ENCODE measurements around the gene SLC22A3. TPM values are rescaled to one million over a fixed set of nuclear protein-coding genes. Genes with fewer than 3 reads are reported as not detected.

Gene SLC22A3
- total and polyA plus RNA-seq, 2 of the 13 experiments (the other 11 are each of a cell fraction or from before 2014, with no cell fraction given) = 12.0 to 31.5 TPM

- TF ChIP-seq TERF1 (CRISPR knock-in tag; IDR thresholded peaks at IDR 0.05) (no peak), ZNF83 (CRISPR knock-in tag; IDR thresholded peaks at IDR 0.05; ENCODE audit: borderline replicate concordance) (no peak), TBL1XR1 (IDR thresholded peaks at IDR 0.05; ENCODE audit: borderline replicate concordance, low read length, partially characterized antibody) (no peak), ZNF629 (CRISPR knock-in tag; conservative IDR thresholded peaks at IDR 0.05) (0 out of 2 replicates have a peak, but pooled peaks have one; percentile 16), SP140L (CRISPR knock-in tag; IDR thresholded peaks at IDR 0.05; ENCODE audit: borderline replicate concordance) (no peak)
- DNase-seq (ENCODE audit: low spot score) (no peak), FAIRE-seq (no peak), ATAC-seq (no peak)
- H3K4me3 ChIP-seq (replicated peaks in 1 of 3; ENCODE audit: insufficient read depth in 1 of 3, low read depth in 2 of 3, low read length in 3 of 3) = no peak overlapping the region
- H3K79me2 ChIP-seq (ENCODE audit: insufficient read depth, low read length) = no peaks in the 10 kb centered on the region
- H3K9me3 ChIP-seq (ENCODE audit: low read length) = no peaks in the 10 kb centered on the region
- H4K20me1 ChIP-seq (ENCODE audit: insufficient read depth, low read length) = no peaks in the 10 kb centered on the region
- no peaks in the 10 kb centered on the region for H3K27me3 ChIP-seq (ENCODE audit: control insufficient read depth in 1 of 2, insufficient read depth in 2 of 2, low read length in 2 of 2)
- 85% methylated on average over 7 of the region's 7 CpGs for WGBS (ENCODE audit: low lambda C conversion rate)
- no peak overlapping the region for H3K27ac ChIP-seq (ENCODE audit: extremely low read length, insufficient read depth, low read length)
- no TSS peak for BruUV-seq (replicated peaks)
- H3K9ac ChIP-seq (ENCODE audit: insufficient read depth, low read depth, low read length) = no peak overlapping the region
- H3K4me1 ChIP-seq (ENCODE audit: insufficient read depth, low read length) = peaks cover 16% of the 10 kb centered on the region
- no peak overlapping the region for H2AFZ ChIP-seq (ENCODE audit: low read length)
- H3K4me2 ChIP-seq (ENCODE audit: low read depth, low read length) = no peak overlapping the region
- in situ Hi-C loops (cut with HindIII; ENCODE audit: extremely low pct_ligation_motif_present, low pct_unique_long_range_greater_than_20kb) = no loop called here
- H3K36me3 ChIP-seq (replicated peaks in 1 of 2; ENCODE audit: control insufficient read depth in 1 of 2, insufficient read depth in 2 of 2, low read length in 2 of 2) = peaks cover 0 to 12% of the 10 kb centered on the region in 2 experiments; a peak in 2 of 5 replicates
- ChIA-PET CTCF (ENCODE audit: low intra/inter-chr PET ratio, low total read pairs) (no interaction called here), POLR2A (no interaction called here)
- intact Hi-C loops (cut with micrococcal nuclease; ENCODE audit: unreplicated experiment) = no loop called here
Measured at GRCh38 chr6:160420969-160421556, 72.9 kb downstream of the SLC22A3 start.

DNA sequence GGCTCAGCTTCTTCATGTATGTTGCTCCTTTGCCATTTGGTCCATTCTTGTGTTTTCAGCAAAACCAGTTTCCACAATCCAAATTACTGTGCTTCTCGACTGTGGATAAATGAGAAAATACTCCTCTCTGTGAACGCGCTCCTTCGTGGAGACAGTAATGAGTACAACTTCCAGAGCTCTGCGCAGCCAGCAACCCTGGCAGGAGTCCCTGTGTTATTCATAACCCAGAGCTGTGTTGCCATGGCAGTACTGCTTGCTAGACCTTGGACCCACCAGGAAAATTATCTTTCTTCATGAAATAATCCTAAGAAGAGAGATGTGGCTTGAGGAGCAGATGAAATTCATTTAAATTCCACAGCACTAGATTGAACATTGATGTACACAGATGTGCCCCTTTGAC lies 73.7 kb downstream of the SLC22A3 start:
- Histone ChIP-seq H3K4me1 (ENCODE audit: insufficient read depth, low read length) (peaks cover 13% of the 10 kb centered on the region; the same call in 1 of the 2 replicates), H3K4me2 (ENCODE audit: low read depth, low read length) (no peak overlapping the region), H3K36me3 (replicated peaks in 1 of 2; ENCODE audit: control insufficient read depth in 1 of 2, insufficient read depth in 2 of 2, low read length in 2 of 2) (peaks cover 0 to 6% of the 10 kb centered on the region in 2 experiments; a peak in 2 of 5 replicates), H3K9me3 (ENCODE audit: low read length) (no peaks in the 10 kb centered on the region), H4K20me1 (ENCODE audit: insufficient read depth, low read length) (no peaks in the 10 kb centered on the region), H3K4me3 (replicated peaks in 1 of 3; ENCODE audit: insufficient read depth in 1 of 3, low read depth in 2 of 3, low read length in 3 of 3) (no peak overlapping the region), H2AFZ (ENCODE audit: low read length) (no peak overlapping the region), H3K27ac (ENCODE audit: extremely low read length, insufficient read depth, low read length) (no peak overlapping the region), H3K27me3 (ENCODE audit: control insufficient read depth in 1 of 2, insufficient read depth in 2 of 2, low read length in 2 of 2) (no peaks in the 10 kb centered on the region), H3K9ac (ENCODE audit: insufficient read depth, low read depth, low read length) (no peak overlapping the region), H3K79me2 (ENCODE audit: insufficient read depth, low read length) (no peaks in the 10 kb centered on the region)
- ChIA-PET CTCF (ENCODE audit: low intra/inter-chr PET ratio, low total read pairs) (no interaction called here), POLR2A (no interaction called here)
- FAIRE-seq = no peak
- in situ Hi-C loops (cut with HindIII; ENCODE audit: extremely low pct_ligation_motif_present, low pct_unique_long_range_greater_than_20kb) (no loop called here), intact Hi-C loops (cut with micrococcal nuclease; ENCODE audit: unreplicated experiment) (no loop called here)
- ATAC-seq = 0 out of 3 replicates have a peak, but pooled peaks have one; percentile 29
- no peak for TF ChIP-seq KLF16 (CRISPR knock-in tag; IDR thresholded peaks at IDR 0.05)
- TF ChIP-seq TOE1 (CRISPR knock-in tag; IDR thresholded peaks at IDR 0.05) = no peak
- TF ChIP-seq, protein P1, sequence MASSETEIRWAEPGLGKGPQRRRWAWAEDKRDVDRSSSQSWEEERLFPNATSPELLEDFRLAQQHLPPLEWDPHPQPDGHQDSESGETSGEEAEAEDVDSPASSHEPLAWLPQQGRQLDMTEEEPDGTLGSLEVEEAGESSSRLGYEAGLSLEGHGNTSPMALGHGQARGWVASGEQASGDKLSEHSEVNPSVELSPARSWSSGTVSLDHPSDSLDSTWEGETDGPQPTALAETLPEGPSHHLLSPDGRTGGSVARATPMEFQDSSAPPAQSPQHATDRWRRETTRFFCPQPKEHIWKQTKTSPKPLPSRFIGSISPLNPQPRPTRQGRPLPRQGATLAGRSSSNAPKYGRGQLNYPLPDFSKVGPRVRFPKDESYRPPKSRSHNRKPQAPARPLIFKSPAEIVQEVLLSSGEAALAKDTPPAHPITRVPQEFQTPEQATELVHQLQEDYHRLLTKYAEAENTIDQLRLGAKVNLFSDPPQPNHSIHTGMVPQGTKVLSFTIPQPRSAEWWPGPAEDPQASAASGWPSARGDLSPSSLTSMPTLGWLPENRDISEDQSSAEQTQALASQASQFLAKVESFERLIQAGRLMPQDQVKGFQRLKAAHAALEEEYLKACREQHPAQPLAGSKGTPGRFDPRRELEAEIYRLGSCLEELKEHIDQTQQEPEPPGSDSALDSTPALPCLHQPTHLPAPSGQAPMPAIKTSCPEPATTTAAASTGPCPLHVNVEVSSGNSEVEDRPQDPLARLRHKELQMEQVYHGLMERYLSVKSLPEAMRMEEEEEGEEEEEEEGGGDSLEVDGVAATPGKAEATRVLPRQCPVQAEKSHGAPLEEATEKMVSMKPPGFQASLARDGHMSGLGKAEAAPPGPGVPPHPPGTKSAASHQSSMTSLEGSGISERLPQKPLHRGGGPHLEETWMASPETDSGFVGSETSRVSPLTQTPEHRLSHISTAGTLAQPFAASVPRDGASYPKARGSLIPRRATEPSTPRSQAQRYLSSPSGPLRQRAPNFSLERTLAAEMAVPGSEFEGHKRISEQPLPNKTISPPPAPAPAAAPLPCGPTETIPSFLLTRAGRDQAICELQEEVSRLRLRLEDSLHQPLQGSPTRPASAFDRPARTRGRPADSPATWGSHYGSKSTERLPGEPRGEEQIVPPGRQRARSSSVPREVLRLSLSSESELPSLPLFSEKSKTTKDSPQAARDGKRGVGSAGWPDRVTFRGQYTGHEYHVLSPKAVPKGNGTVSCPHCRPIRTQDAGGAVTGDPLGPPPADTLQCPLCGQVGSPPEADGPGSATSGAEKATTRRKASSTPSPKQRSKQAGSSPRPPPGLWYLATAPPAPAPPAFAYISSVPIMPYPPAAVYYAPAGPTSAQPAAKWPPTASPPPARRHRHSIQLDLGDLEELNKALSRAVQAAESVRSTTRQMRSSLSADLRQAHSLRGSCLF (CRISPR knock-in tag; IDR thresholded peaks at IDR 0.05; ENCODE audit: borderline replicate concordance) = no peak
- TF ChIP-seq MXD3 (CRISPR knock-in tag; IDR thresholded peaks at IDR 0.05) = no peak
- TF ChIP-seq SOX13 (IDR thresholded peaks at IDR 0.05) = no peak
- no peak for TF ChIP-seq SOX13 (CRISPR knock-in tag; conservative IDR thresholded peaks at IDR 0.05 in 1 of 2, IDR thresholded peaks at IDR 0.05 in 1 of 2)
- WGBS (ENCODE audit: low lambda C conversion rate) = 95% methylated on average over 5 of the region's 5 CpGs
- DNase-seq (ENCODE audit: low spot score) = no peak
- no TSS peak for BruUV-seq (replicated peaks)

All from HepG2 (cell line).